ENCODE results near the gene SLC23A2. TPM values are rescaled to one million over a fixed set of nuclear protein-coding genes. Genes with fewer than 3 reads are reported as not detected.

The SLC23A2 gene
- total RNA-seq, 1 experiment from 2014 or later = 16.3 TPM

GRCh38 chr20:4905613-4906012 lies 95.7 kb downstream of the SLC23A2 start:
- DNase-seq (ENCODE audit: low read depth, low spot score) (no peak), ATAC-seq (no peak)
- Histone ChIP-seq H3K36me3 (ENCODE audit: control insufficient read depth in 1 of 2, insufficient read depth in 2 of 2, low read length in 2 of 2) (no peaks in the 10 kb centered on the region), H3K27ac (ENCODE audit: low read depth, low read length) (no peak overlapping the region), H3K4me2 (ENCODE audit: low read length) (no peak overlapping the region), H3K9ac (ENCODE audit: low read length) (no peak overlapping the region), H4K20me1 (ENCODE audit: insufficient read depth) (no peaks in the 10 kb centered on the region), H3K9me2 (ENCODE audit: insufficient read depth) (no peaks in the 10 kb centered on the region), H3K79me2 (ENCODE audit: insufficient read depth, low read length) (peaks cover 12% of the 10 kb centered on the region), H3K4me1 (ENCODE audit: control insufficient read depth in 1 of 2, insufficient read depth in 2 of 2, low read length in 2 of 2) (no peaks in the 10 kb centered on the region), H2AFZ (ENCODE audit: low read depth, low read length, poor library complexity, severe bottlenecking) (no peak overlapping the region), H3K9me3 (ENCODE audit: control insufficient read depth in 1 of 2, insufficient read depth in 1 of 2, low read depth in 1 of 2, low read length in 2 of 2) (no peaks in the 10 kb centered on the region), H3K4me3 (replicated peaks in 1 of 2; ENCODE audit: low read depth in 1 of 2, low read length in 2 of 2) (no peak overlapping the region), H3K27me3 (ENCODE audit: insufficient read depth, low read length) (no peaks in the 10 kb centered on the region)
- TF ChIP-seq EGR1 (IDR thresholded peaks at IDR 0.05; ENCODE audit: low read depth) (no peak), ZBTB33 (IDR thresholded peaks at IDR 0.05; ENCODE audit: extremely low read depth, insufficient replicate concordance, low read length) (no peak), EZH2phosphoT487 (IDR thresholded peaks at IDR 0.05; ENCODE audit: borderline replicate concordance) (no peak)
- ChIA-PET POLR2A (no interaction called here), RAD21 (ENCODE audit: low non-redundant PET in 1 of 2, low total read pairs in 2 of 2, uncharacterized antibody in 2 of 2, unreplicated experiment in 2 of 2) (no interaction called here), CTCF (no interaction called here)
- intact Hi-C loops (cut with micrococcal nuclease) = no loop called here
- BruUV-seq (replicated peaks) = no TSS peak

DNA sequence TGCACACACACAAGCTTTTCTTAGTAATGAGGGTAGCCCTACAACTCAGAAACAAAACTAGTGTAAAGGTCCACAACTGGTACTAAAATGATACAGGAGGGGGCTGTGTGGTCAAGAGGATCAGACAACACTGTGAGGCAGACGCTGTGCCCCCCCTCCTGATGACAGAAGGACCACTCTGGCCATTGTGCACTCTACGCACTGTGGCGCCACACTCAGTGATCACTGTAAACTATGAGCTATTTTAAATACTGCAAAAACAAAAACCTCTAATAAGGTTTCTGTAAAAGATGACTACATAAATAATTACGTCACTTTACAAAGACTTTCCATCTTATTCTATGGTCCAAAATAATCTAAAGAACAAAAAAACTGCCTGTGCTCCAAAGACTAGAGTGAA lies 96.1 kb downstream of the SLC23A2 start:
- intact Hi-C loops (cut with micrococcal nuclease) = no loop called here
- Histone ChIP-seq H3K4me1 (ENCODE audit: control insufficient read depth in 1 of 2, insufficient read depth in 2 of 2, low read length in 2 of 2) (no peaks in the 10 kb centered on the region), H3K79me2 (ENCODE audit: insufficient read depth, low read length) (peaks cover 12% of the 10 kb centered on the region), H3K27me3 (ENCODE audit: insufficient read depth, low read length) (no peaks in the 10 kb centered on the region), H3K9ac (ENCODE audit: low read length) (no peak overlapping the region), H4K20me1 (ENCODE audit: insufficient read depth) (no peaks in the 10 kb centered on the region), H3K9me3 (ENCODE audit: control insufficient read depth in 1 of 2, insufficient read depth in 1 of 2, low read depth in 1 of 2, low read length in 2 of 2) (no peaks in the 10 kb centered on the region), H3K36me3 (ENCODE audit: control insufficient read depth in 1 of 2, insufficient read depth in 2 of 2, low read length in 2 of 2) (no peaks in the 10 kb centered on the region), H3K4me2 (ENCODE audit: low read length) (no peak overlapping the region), H3K4me3 (replicated peaks in 1 of 2; ENCODE audit: low read depth in 1 of 2, low read length in 2 of 2) (no peak overlapping the region), H3K27ac (ENCODE audit: low read depth, low read length) (no peak overlapping the region), H2AFZ (ENCODE audit: low read depth, low read length, poor library complexity, severe bottlenecking) (no peak overlapping the region), H3K9me2 (ENCODE audit: insufficient read depth) (no peaks in the 10 kb centered on the region)
- TF ChIP-seq SP1 (IDR thresholded peaks at IDR 0.05; ENCODE audit: low read depth) = no peak
- no peak for TF ChIP-seq EZH2 (IDR thresholded peaks at IDR 0.05)
- TF ChIP-seq CTCF (IDR thresholded peaks at IDR 0.05 in 2 of 3, conservative IDR thresholded peaks at IDR 0.05 in 1 of 3; ENCODE audit: borderline replicate concordance in 1 of 3, insufficient read depth in 1 of 3, low read depth in 2 of 3, low read length in 2 of 3) = no peak
- no peak for TF ChIP-seq SIN3A (IDR thresholded peaks at IDR 0.05; ENCODE audit: low read depth)
- no peak for TF ChIP-seq MAX (IDR thresholded peaks at IDR 0.05)
- no peak for TF ChIP-seq POLR2A (IDR thresholded peaks at IDR 0.05; ENCODE audit: borderline replicate concordance, extremely low read depth, insufficient read depth, insufficient read length)
- ATAC-seq = no peak
- ChIA-PET POLR2A (no interaction called here), CTCF (no interaction called here), RAD21 (ENCODE audit: low non-redundant PET in 1 of 2, low total read pairs in 2 of 2, uncharacterized antibody in 2 of 2, unreplicated experiment in 2 of 2) (no interaction called here)
- BruUV-seq (replicated peaks) = no TSS peak
- no peak for DNase-seq (ENCODE audit: low read depth, low spot score)
